ENCODE data around the gene RADX. TPM values are rescaled to one million over a fixed set of nuclear protein-coding genes. Genes with fewer than 3 reads are reported as not detected.
A peak's percentile ranks its signal among the peaks of the same experiment; 100 is the strongest.

The RADX gene
- total and polyA plus RNA-seq, 2 of the 13 experiments (the other 11 are each of a cell fraction or from before 2014, with no cell fraction given), result 1.1 to 2.7 TPM

- intact Hi-C loops (cut with micrococcal nuclease; ENCODE audit: unreplicated experiment) (loop anchor here (10.0 kb wide), 2 partner anchors 115 to 135 kb away; no protein-coding TSS in a partner anchor), in situ Hi-C loops (cut with HindIII; ENCODE audit: extremely low pct_ligation_motif_present, low pct_unique_long_range_greater_than_20kb) (no loop called here)
- H4K20me1 ChIP-seq (ENCODE audit: insufficient read depth, low read length), result no peaks in the 10 kb centered on the region
- no peak overlapping the region for H3K4me2 ChIP-seq (ENCODE audit: low read depth, low read length)
- H3K27ac ChIP-seq (ENCODE audit: extremely low read length, insufficient read depth, low read length), result no peak overlapping the region
- POLR2A ChIA-PET, result interaction anchor here (1.1 kb wide), 1 partner anchor 107 kb away, joined by 3 read pairs; the partner anchor contains the start of gene RNF128
- no peak overlapping the region for H3K9ac ChIP-seq (ENCODE audit: insufficient read depth, low read depth, low read length)
- CTCF ChIA-PET (ENCODE audit: low intra/inter-chr PET ratio, low total read pairs), result interaction anchor here (1.4 kb wide), 1 partner anchor 139 kb away, joined by 4 read pairs; no protein-coding TSS in a partner anchor
- WGBS (ENCODE audit: low lambda C conversion rate), result 50% methylated on average over 3 of the region's 3 CpGs
- no peak for DNase-seq (ENCODE audit: low spot score)
- no peaks in the 10 kb centered on the region for H3K4me1 ChIP-seq (ENCODE audit: insufficient read depth, low read length)
- TF ChIP-seq STAG1 (CRISPR knock-in tag; IDR thresholded peaks at IDR 0.05), result 0 out of 2 replicates have a peak, but pooled peaks have one; percentile 36
- TF ChIP-seq CTCF (CRISPR knock-in tag; IDR thresholded peaks at IDR 0.05), result peak; percentile 28; the same call in 1 of the 2 replicates
- no peak for TF ChIP-seq ZNF335 (CRISPR knock-in tag; IDR thresholded peaks at IDR 0.05)
- no peak overlapping the region for H3K4me3 ChIP-seq (replicated peaks in 1 of 3; ENCODE audit: insufficient read depth in 1 of 3, low read depth in 2 of 3, low read length in 3 of 3)
- H3K79me2 ChIP-seq (ENCODE audit: insufficient read depth, low read length), result no peaks in the 10 kb centered on the region
- no peak overlapping the region for H2AFZ ChIP-seq (ENCODE audit: low read length)
- H3K27me3 ChIP-seq (ENCODE audit: control insufficient read depth in 1 of 2, insufficient read depth in 2 of 2, low read length in 2 of 2), result no peaks in the 10 kb centered on the region
- no peak for ATAC-seq
- no peak for FAIRE-seq
- H3K36me3 ChIP-seq (replicated peaks in 1 of 2; ENCODE audit: control insufficient read depth in 1 of 2, insufficient read depth in 2 of 2, low read length in 2 of 2), result no peaks in the 10 kb centered on the region
- BruUV-seq (replicated peaks), result no TSS peak
- no peaks in the 10 kb centered on the region for H3K9me3 ChIP-seq (ENCODE audit: low read length)
Observed at GRCh38 chrX:106619797-106620196, 8.0 kb downstream of the RADX start.

GRCh38 chrX:106621836-106622235 is 10.1 kb downstream of the RADX start:
- Histone ChIP-seq H3K4me1 (ENCODE audit: insufficient read depth, low read length) (no peaks in the 10 kb centered on the region), H3K4me3 (replicated peaks in 1 of 3; ENCODE audit: insufficient read depth in 1 of 3, low read depth in 2 of 3, low read length in 3 of 3) (no peak overlapping the region), H2AFZ (ENCODE audit: low read length) (no peak overlapping the region), H3K27ac (ENCODE audit: extremely low read length, insufficient read depth, low read length) (no peak overlapping the region), H3K9ac (ENCODE audit: insufficient read depth, low read depth, low read length) (no peak overlapping the region), H3K27me3 (ENCODE audit: control insufficient read depth in 1 of 2, insufficient read depth in 2 of 2, low read length in 2 of 2) (no peaks in the 10 kb centered on the region), H4K20me1 (ENCODE audit: insufficient read depth, low read length) (no peaks in the 10 kb centered on the region), H3K9me3 (ENCODE audit: low read length) (no peaks in the 10 kb centered on the region), H3K4me2 (ENCODE audit: low read depth, low read length) (no peak overlapping the region), H3K36me3 (replicated peaks in 1 of 2; ENCODE audit: control insufficient read depth in 1 of 2, insufficient read depth in 2 of 2, low read length in 2 of 2) (no peaks in the 10 kb centered on the region), H3K79me2 (ENCODE audit: insufficient read depth, low read length) (no peaks in the 10 kb centered on the region)
- BruUV-seq (replicated peaks), result no TSS peak
- in situ Hi-C loops (cut with HindIII; ENCODE audit: extremely low pct_ligation_motif_present, low pct_unique_long_range_greater_than_20kb) (no loop called here), intact Hi-C loops (cut with micrococcal nuclease; ENCODE audit: unreplicated experiment) (no loop called here)
- CTCF ChIA-PET (ENCODE audit: low intra/inter-chr PET ratio, low total read pairs), result no interaction called here
- 88% methylated on average over 2 of the region's 2 CpGs for WGBS (ENCODE audit: low lambda C conversion rate)
- POLR2A ChIA-PET, result no interaction called here
- no peak for DNase-seq (ENCODE audit: low spot score)
- no peak for ATAC-seq
- no peak for FAIRE-seq
- no peak for TF ChIP-seq ZNF747 (CRISPR knock-in tag; IDR thresholded peaks at IDR 0.05; ENCODE audit: borderline replicate concordance)
- no peak for TF ChIP-seq ZBTB37 (CRISPR knock-in tag; IDR thresholded peaks at IDR 0.05)
- TF ChIP-seq CAMTA2 (CRISPR knock-in tag; IDR thresholded peaks at IDR 0.05; ENCODE audit: borderline replicate concordance), result no peak
- TF ChIP-seq FOXO1 (CRISPR knock-in tag; IDR thresholded peaks at IDR 0.05), result no peak
- no peak for TF ChIP-seq HNF4A (CRISPR knock-in tag; IDR thresholded peaks at IDR 0.05)
- TF ChIP-seq MLXIP (CRISPR knock-in tag; IDR thresholded peaks at IDR 0.05; ENCODE audit: borderline replicate concordance), result no peak
- TF ChIP-seq IRF9 (CRISPR knock-in tag; IDR thresholded peaks at IDR 0.05; ENCODE audit: borderline replicate concordance), result no peak
